GM10266 (cell line): Measurements from ENCODE around the gene CEACAM1.

Experiments
- DNase-seq: peaks from one replicate; pipeline ENCODE4 v3.0.0; 2012; ENCODE audit errors: extremely low spot score
- TF ChIP-seq, protein P1 (sequence below): IDR thresholded peaks from 2 replicates; pipeline ENCODE4 v1.5.1; 2012; ENCODE audit warnings: mild to moderate bottlenecking, low read depth; ENCODE audit not compliant: control insufficient read depth, insufficient read depth; ENCODE audit errors: missing control alignments

The CEACAM1 gene

DNA sequence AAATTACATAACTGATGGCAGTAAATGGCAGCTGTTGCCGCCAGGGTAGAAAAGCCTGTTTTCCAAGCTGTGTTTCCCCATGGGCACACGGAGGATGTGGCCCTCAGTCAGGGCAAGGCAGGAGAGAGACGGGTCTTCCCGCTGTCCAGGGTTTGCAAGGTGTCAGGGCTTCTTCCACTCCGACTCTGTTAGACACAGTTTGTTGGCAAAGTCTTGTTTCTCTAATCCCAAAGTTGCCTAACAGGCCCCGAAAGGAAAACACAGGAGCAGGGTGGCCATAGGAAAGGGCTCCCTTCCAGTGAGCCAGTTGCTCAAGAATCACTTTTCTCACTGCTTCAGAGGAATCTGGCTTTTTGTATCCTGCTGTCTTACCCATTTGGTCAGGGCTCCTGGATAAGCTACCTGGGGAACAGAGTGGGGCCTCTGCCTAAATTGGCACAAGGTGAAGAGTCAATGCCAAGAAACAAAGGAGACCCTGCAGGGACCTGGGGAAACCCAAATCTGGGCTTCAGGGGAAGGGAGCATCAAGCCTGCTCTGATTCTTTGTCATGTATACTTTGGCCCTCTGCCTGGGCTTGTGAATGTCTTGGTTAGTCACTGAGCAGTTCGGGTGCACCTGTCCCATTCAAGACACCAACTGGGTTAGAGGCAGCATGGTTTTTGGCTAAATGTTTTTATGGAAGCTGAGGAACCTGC is 56.6 kb downstream of the CEACAM1 start:
- TF ChIP-seq, protein P1, sequence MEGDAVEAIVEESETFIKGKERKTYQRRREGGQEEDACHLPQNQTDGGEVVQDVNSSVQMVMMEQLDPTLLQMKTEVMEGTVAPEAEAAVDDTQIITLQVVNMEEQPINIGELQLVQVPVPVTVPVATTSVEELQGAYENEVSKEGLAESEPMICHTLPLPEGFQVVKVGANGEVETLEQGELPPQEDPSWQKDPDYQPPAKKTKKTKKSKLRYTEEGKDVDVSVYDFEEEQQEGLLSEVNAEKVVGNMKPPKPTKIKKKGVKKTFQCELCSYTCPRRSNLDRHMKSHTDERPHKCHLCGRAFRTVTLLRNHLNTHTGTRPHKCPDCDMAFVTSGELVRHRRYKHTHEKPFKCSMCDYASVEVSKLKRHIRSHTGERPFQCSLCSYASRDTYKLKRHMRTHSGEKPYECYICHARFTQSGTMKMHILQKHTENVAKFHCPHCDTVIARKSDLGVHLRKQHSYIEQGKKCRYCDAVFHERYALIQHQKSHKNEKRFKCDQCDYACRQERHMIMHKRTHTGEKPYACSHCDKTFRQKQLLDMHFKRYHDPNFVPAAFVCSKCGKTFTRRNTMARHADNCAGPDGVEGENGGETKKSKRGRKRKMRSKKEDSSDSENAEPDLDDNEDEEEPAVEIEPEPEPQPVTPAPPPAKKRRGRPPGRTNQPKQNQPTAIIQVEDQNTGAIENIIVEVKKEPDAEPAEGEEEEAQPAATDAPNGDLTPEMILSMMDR, result no peak

DNA sequence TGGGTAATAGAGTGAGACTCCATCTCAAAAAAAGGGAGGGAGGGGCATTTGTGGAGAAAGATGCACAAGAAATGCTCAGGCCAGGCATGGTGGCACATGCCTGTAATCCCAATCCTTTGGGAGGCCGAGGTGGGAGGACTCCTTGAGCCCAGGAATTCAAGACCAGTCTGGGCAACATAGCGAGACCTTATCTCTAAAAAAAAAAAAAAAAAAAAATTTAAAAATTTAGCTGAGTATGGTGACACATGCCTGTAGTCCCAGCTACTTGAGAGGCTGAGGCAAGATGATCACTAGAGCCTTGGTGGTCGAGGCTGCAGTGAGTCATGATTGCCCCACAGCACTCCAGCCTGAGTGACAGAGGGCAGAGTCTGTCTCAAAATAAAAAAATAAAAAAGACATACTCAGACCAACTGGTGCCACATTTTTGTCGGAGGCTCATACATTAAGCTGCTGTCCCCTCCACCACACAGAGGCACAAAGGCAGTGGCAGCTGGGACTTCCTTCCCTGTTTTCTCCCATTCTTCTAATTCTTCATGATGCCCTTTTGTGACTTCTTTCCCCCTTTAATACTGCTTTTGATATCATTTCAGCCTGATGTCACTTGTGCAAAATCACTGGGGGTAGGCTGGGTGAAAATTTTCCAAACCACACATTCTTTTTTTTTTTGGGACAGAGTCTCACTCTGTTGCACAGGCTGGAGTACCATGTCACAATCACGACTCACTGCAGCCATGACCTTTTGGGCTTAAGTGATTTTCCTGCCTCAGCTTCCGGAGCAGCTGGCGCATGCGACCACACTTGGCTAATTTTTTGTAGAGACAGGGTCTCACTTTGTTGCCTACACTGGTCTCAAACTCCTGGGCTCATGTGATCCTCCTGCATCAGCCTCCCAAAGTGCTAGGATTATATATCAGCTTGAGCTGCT is 58.7 kb downstream of the CEACAM1 start:
- TF ChIP-seq, protein P1, result no peak
- no peak for DNase-seq

More for the DNA sequence above, 56.6 kb downstream of the CEACAM1 start:
- no peak for DNase-seq

GRCh38 chr19:42468273-42468796 is 59.9 kb downstream of the CEACAM1 start:
- TF ChIP-seq, protein P1, result no peak
- DNase-seq, result no peak

- TF ChIP-seq, protein P1, result no peak
- DNase-seq, result no peak
Measured at GRCh38 chr19:42467183-42467760, 61.0 kb downstream of the CEACAM1 start.

GRCh38 chr19:42466521-42467182 is 61.6 kb downstream of the CEACAM1 start:
- DNase-seq, result peak; percentile 12
- TF ChIP-seq, protein P1, result no peak

GRCh38 chr19:42465827-42466280 is 62.4 kb downstream of the CEACAM1 start:
- TF ChIP-seq, protein P1, result peak; percentile 31
- DNase-seq, result peak; percentile 71
